Stimulated activated naive B cell treated with anti-CD40 and anti-IgM and Interleukin-4, amounts not matched to agents 10 μg/mL and 1 μg/mL and 100 μg/mL, for 72 hours (primary cell): ENCODE data around the gene ACOXL.

Source experiments
- ATAC-seq, 2 donors: fragments of 150-1000 bp; cut with Tn5 transposase; replicated peaks; 2 replicates each; pipeline ENCODE4 v1.10.0; 2021; ENCODE audit warnings: moderate library complexity in 1 of 2
- DNase-seq: peaks from one replicate; pipeline ENCODE4 v3.0.0; 2021
- H3K27ac Mint-ChIP-seq: one replicate; pipeline ENCODE4 v1.8.0; 2022; ENCODE audit warnings: mild to moderate bottlenecking, mixed read lengths
- H3K27me3 Mint-ChIP-seq, 2 donors: one replicate each; pipeline ENCODE4 v1.8.0; 2022; ENCODE audit warnings: mixed read lengths in 2 of 2
- H3K36me3 Mint-ChIP-seq, 2 donors: one replicate each; pipeline ENCODE4 v1.8.0; 2022; ENCODE audit warnings: mixed read lengths in 2 of 2, mild to moderate bottlenecking in 1 of 2
- H3K4me1 Mint-ChIP-seq, 2 donors: one replicate each; pipeline ENCODE4 v1.8.0; 2022; ENCODE audit warnings: mixed read lengths in 2 of 2, mild to moderate bottlenecking in 1 of 2
- H3K4me3 Mint-ChIP-seq, 2 donors: one replicate each; pipeline ENCODE4 v1.8.0; 2022; ENCODE audit warnings: mild to moderate bottlenecking in 2 of 2, mixed read lengths in 2 of 2, moderate library complexity in 1 of 2
- H3K9me3 Mint-ChIP-seq, 2 donors: one replicate each; pipeline ENCODE4 v1.8.0; 2022; ENCODE audit warnings: mixed read lengths in 2 of 2, mild to moderate bottlenecking in 1 of 2

The ACOXL gene

GRCh38 chr2:110735366-110735765 lies 3.0 kb downstream of the ACOXL start:
- H3K27me3 Mint-ChIP-seq: peaks cover 83 to 90% of the 10 kb centered on the region in 2 donors
- H3K36me3 Mint-ChIP-seq: peaks cover 3 to 8% of the 10 kb centered on the region in 2 donors
- no peak overlapping the region for H3K27ac Mint-ChIP-seq
- no peak for DNase-seq
- no peak for ATAC-seq
- H3K4me3 Mint-ChIP-seq: no peak overlapping the region
- H3K4me1 Mint-ChIP-seq: peaks cover 18 to 27% of the 10 kb centered on the region in 2 donors
- H3K9me3 Mint-ChIP-seq: peaks cover 7 to 14% of the 10 kb centered on the region in 2 donors

- no peak for ATAC-seq
- H3K27ac Mint-ChIP-seq: no peak overlapping the region
- H3K36me3 Mint-ChIP-seq: peaks cover 3 to 8% of the 10 kb centered on the region in 2 donors
- H3K4me1 Mint-ChIP-seq: peaks cover 12 to 14% of the 10 kb centered on the region in 2 donors
- H3K27me3 Mint-ChIP-seq: peaks cover 83 to 85% of the 10 kb centered on the region in 2 donors
- peaks cover 7 to 14% of the 10 kb centered on the region in 2 donors for H3K9me3 Mint-ChIP-seq
- no peak overlapping the region for H3K4me3 Mint-ChIP-seq
- DNase-seq: no peak
Observed at GRCh38 chr2:110737783-110738182, 5.4 kb downstream of the ACOXL start.

DNA sequence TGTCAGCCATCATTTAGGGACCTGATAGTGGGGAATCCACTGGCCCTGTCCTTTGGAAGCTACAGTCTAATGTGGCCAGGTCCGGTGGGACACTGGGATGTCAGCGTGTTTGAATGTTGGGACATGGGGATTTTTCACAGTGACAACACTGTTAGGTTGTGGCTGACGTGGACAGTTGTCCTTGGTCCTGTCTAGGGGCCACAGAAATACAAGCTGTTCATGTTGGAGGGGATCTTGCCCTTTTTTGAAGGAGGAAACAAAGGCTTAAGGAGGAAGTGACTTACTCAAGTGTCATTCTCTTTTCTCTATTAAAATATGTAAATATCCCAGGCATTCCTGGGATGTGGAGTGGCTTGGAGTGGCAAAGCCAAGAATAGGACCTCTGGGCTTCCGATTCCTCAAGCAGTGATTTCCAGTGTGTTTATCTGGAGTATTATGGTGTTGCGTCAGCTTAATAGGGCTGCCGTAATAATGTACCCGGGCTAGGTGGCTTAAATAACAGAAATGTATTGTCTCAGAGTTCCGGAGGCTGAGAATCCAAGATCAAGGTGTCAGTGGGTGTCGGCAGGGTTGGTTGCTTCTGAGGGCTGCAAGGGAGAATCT lies 8.5 kb downstream of the ACOXL start:
- peaks cover 7 to 8% of the 10 kb centered on the region in 2 donors for H3K4me1 Mint-ChIP-seq
- peaks cover 3 to 8% of the 10 kb centered on the region in 2 donors for H3K36me3 Mint-ChIP-seq
- DNase-seq (no peak), ATAC-seq (no peak)
- peaks cover 7 to 14% of the 10 kb centered on the region in 2 donors for H3K9me3 Mint-ChIP-seq
- no peak overlapping the region for H3K4me3 Mint-ChIP-seq
- no peak overlapping the region for H3K27ac Mint-ChIP-seq
- H3K27me3 Mint-ChIP-seq: peaks cover 78 to 79% of the 10 kb centered on the region in 2 donors

GRCh38 chr2:110741491-110741980 lies 9.2 kb downstream of the ACOXL start:
- peaks cover 78% of the 10 kb centered on the region in 2 donors for H3K27me3 Mint-ChIP-seq
- peak in 1 of 2 donors; percentile 45 for ATAC-seq

GRCh38 chr2:110742412-110742811 lies 10.0 kb downstream of the ACOXL start:
- Mint-ChIP-seq H3K36me3 (peaks cover 2 to 8% of the 10 kb centered on the region in 2 donors), H3K4me1 (peaks cover 7 to 8% of the 10 kb centered on the region in 2 donors), H3K4me3 (no peak overlapping the region), H3K27me3 (peaks cover 74 to 77% of the 10 kb centered on the region in 2 donors), H3K27ac (no peak overlapping the region), H3K9me3 (peaks cover 7 to 8% of the 10 kb centered on the region in 2 donors)
- no peak for DNase-seq
- ATAC-seq: peak in 1 of 2 donors; percentile 47

More at GRCh38 chr2:110741491-110741980, 9.2 kb downstream of the ACOXL start:
- Mint-ChIP-seq H3K4me1 (peaks cover 7 to 8% of the 10 kb centered on the region in 2 donors), H3K36me3 (peaks cover 2 to 8% of the 10 kb centered on the region in 2 donors), H3K4me3 (no peak overlapping the region), H3K27ac (no peak overlapping the region), H3K9me3 (peaks cover 7 to 14% of the 10 kb centered on the region in 2 donors)
- DNase-seq: no peak

DNA sequence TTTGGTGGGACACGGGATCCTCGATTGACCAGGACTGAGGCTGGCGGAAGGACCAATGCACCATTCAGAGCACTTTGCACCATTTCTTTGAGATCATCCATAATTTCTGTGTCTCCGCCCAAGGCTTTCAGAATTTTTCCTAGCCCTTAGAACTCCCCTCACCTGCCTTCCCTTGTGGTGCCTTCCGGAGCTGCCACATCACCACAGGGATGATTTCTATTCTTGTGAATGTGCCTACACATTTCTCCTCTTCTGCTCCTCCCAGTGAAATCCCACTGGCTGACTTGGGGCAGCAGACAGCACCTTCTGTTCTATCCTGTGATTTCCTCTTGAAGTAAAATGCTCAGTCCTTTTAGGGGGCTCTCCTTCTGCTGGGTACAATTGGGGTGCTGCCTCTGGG lies 11.2 kb downstream of the ACOXL start:
- Mint-ChIP-seq H3K9me3 (peaks cover 3 to 6% of the 10 kb centered on the region in 2 donors), H3K4me3 (no peak overlapping the region), H3K4me1 (peaks cover 17 to 20% of the 10 kb centered on the region in 2 donors), H3K36me3 (peaks cover 2 to 7% of the 10 kb centered on the region in 2 donors), H3K27me3 (peaks cover 71 to 79% of the 10 kb centered on the region in 2 donors), H3K27ac (no peak overlapping the region)
- DNase-seq: no peak
- no peak for ATAC-seq

- Mint-ChIP-seq H3K4me3 (no peak overlapping the region), H3K27me3 (peaks cover 62 to 75% of the 10 kb centered on the region in 2 donors), H3K9me3 (no peaks in the 10 kb centered on the region), H3K36me3 (no peaks in the 10 kb centered on the region), H3K4me1 (peaks cover 19 to 23% of the 10 kb centered on the region in 2 donors), H3K27ac (no peak overlapping the region)
- DNase-seq (no peak), ATAC-seq (no peak)
Observed at GRCh38 chr2:110744429-110744828, 12.1 kb downstream of the ACOXL start.

GRCh38 chr2:110745048-110745447 lies 12.7 kb downstream of the ACOXL start:
- DNase-seq: no peak
- Mint-ChIP-seq H3K4me3 (no peak overlapping the region), H3K9me3 (no peaks in the 10 kb centered on the region), H3K27me3 (peaks cover 61 to 76% of the 10 kb centered on the region in 2 donors), H3K27ac (no peak overlapping the region), H3K36me3 (no peaks in the 10 kb centered on the region), H3K4me1 (peaks cover 19 to 23% of the 10 kb centered on the region in 2 donors)
- ATAC-seq: no peak

DNA sequence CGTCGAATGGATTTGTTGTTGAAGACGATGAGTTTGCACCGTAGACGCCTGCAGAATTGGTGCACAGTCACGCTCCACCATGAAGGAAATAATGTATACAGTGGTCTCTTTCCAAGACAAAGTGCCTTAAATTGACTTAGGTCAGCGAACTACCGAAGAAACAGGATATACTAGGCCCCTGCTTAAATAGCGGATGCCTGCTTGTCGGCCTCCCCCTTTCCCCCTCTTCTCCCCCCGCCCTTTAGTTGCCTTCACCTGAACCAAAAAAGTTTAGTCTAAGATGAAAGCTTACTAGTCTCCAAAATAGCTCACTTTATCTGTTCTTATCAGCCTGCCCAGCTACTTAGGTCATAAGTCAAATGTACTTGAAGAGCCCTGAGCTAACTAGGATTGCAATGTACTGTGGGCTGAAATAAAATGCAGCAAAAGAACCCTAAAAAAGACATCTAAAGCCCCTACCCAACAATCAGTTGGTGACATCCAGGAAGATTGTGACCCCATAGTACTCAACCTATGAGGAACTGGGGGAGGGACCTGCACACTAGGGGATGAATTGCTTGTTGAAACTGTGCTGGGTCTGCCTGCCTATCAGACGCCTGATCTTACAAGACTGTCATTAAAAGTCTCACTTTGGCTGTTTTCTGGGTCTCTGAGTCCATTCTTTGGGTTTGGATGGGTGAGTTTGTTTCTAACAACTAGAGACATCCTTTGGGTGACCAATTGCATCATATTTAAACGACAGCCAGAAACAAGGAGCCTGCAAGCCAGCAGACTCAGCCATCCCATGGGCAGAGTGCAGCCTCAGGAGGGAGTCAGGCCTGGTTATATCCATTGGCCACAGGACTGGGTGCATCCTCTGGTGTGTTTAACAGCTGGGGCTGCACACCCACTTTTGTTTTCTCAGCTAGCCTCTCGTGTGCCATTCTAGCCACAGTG lies 14.5 kb downstream of the ACOXL start:
- Mint-ChIP-seq H3K36me3 (no peaks in the 10 kb centered on the region), H3K4me1 (peaks cover 16 to 23% of the 10 kb centered on the region in 2 donors), H3K27me3 (peaks cover 50 to 64% of the 10 kb centered on the region in 2 donors), H3K27ac (no peak overlapping the region), H3K9me3 (no peaks in the 10 kb centered on the region), H3K4me3 (no peak overlapping the region)
- no peak for DNase-seq
- ATAC-seq: no peak

GRCh38 chr2:110747522-110748488 lies 15.4 kb downstream of the ACOXL start:
- ATAC-seq: no peak

GRCh38 chr2:110748489-110748867 lies 16.1 kb downstream of the ACOXL start:
- no peaks in the 10 kb centered on the region for H3K9me3 Mint-ChIP-seq
- H3K27me3 Mint-ChIP-seq: peaks cover 59 to 68% of the 10 kb centered on the region in 2 donors
- ATAC-seq (peak; percentile 98), DNase-seq (peak; percentile 67)
- H3K36me3 Mint-ChIP-seq: no peaks in the 10 kb centered on the region
- peaks cover 14 to 15% of the 10 kb centered on the region in 2 donors for H3K4me1 Mint-ChIP-seq
- H3K4me3 Mint-ChIP-seq: peak overlapping the region; percentile 1 to 2
- H3K27ac Mint-ChIP-seq: no peak overlapping the region

More at GRCh38 chr2:110747522-110748488, 15.4 kb downstream of the ACOXL start:
- H3K36me3 Mint-ChIP-seq: no peaks in the 10 kb centered on the region
- no peaks in the 10 kb centered on the region for H3K9me3 Mint-ChIP-seq
- no peak overlapping the region for H3K27ac Mint-ChIP-seq
- peaks cover 54 to 64% of the 10 kb centered on the region in 2 donors for H3K27me3 Mint-ChIP-seq
- no peak overlapping the region for H3K4me3 Mint-ChIP-seq
- peaks cover 14 to 18% of the 10 kb centered on the region in 2 donors for H3K4me1 Mint-ChIP-seq
- DNase-seq: no peak

- Mint-ChIP-seq H3K4me3 (no peak overlapping the region), H3K36me3 (no peaks in the 10 kb centered on the region), H3K27ac (peak overlapping the region; percentile 34), H3K9me3 (no peaks in the 10 kb centered on the region), H3K4me1 (peaks cover 12 to 15% of the 10 kb centered on the region in 2 donors), H3K27me3 (peaks cover 33 to 44% of the 10 kb centered on the region in 2 donors)
- ATAC-seq (no peak), DNase-seq (no peak)
Observed at GRCh38 chr2:110751642-110752041, 19.3 kb downstream of the ACOXL start.

- ATAC-seq: no peak
- H3K27me3 Mint-ChIP-seq: peaks cover 30 to 39% of the 10 kb centered on the region in 2 donors
- H3K27ac Mint-ChIP-seq: no peak overlapping the region
- no peaks in the 10 kb centered on the region for H3K9me3 Mint-ChIP-seq
- no peak overlapping the region for H3K4me3 Mint-ChIP-seq
- no peak for DNase-seq
- no peaks in the 10 kb centered on the region for H3K36me3 Mint-ChIP-seq
- peaks cover 9 to 11% of the 10 kb centered on the region in 2 donors for H3K4me1 Mint-ChIP-seq
Observed at GRCh38 chr2:110752871-110753270, 20.5 kb downstream of the ACOXL start.
